WTC11 (cell line): ENCODE data around the gene FGD6. TPM values are rescaled to one million over a fixed set of nuclear protein-coding genes. Genes with fewer than 3 reads are reported as not detected.

Source experiments
- ATAC-seq: fragments of 200-7000 bp; cut with Tn5 transposase; 2 replicates; pipeline ENCODE4 v1.10.0; 2021; ENCODE audit warnings: mild to moderate bottlenecking, moderate library complexity
- CTCF ChIA-PET: fragments of 300-600 bp; sonication (Branson Sonifier 250); formaldehyde crosslinking; loops from one replicate; lab custom pipeline; 2021; ENCODE audit warnings: antibody characterized with exemption; lab: Charles Lee
- POLR2A ChIA-PET: fragments of 350-600 bp; sonication (Branson Sonifier 250); formaldehyde crosslinking; loops from one replicate; lab custom pipeline; 2021; ENCODE audit warnings: antibody characterized with exemption; lab: Charles Lee
- DNase-seq: peaks from one replicate; pipeline ENCODE4 v3.0.0; 2021; ENCODE audit warnings: low spot score
- H3K27ac Mint-ChIP-seq: 2 replicates; pipeline ENCODE4 v1.8.0; 2021; ENCODE audit warnings: mixed read lengths
- H3K27me3 Mint-ChIP-seq: 2 replicates; pipeline ENCODE4 v1.8.0; 2021; ENCODE audit warnings: low read depth, mild to moderate bottlenecking, moderate library complexity, mixed read lengths
- H3K36me3 Mint-ChIP-seq: 2 replicates; pipeline ENCODE4 v1.8.0; 2021; ENCODE audit warnings: mixed read lengths
- H3K4me1 Mint-ChIP-seq: 2 replicates; pipeline ENCODE4 v1.8.0; 2022; ENCODE audit warnings: mixed read lengths
- H3K4me3 Mint-ChIP-seq: 2 replicates; pipeline ENCODE4 v1.8.0; 2021; ENCODE audit warnings: mild to moderate bottlenecking, moderate library complexity, mixed read lengths
- H3K9me3 Mint-ChIP-seq: 2 replicates; pipeline ENCODE4 v1.8.0; 2021; ENCODE audit warnings: mixed read lengths
- ETV6 ChIP-seq: sonication (generic); formaldehyde crosslinking; IDR thresholded peaks from 2 replicates; pipeline ENCODE4 v1.8.1; 2022; ENCODE audit warnings: mild to moderate bottlenecking, missing genetic modification reagents
- FOXK1 ChIP-seq: sonication (generic); formaldehyde crosslinking; IDR thresholded peaks from 2 replicates; pipeline ENCODE4 v1.8.0; 2022; ENCODE audit warnings: mild to moderate bottlenecking, moderate library complexity, missing genetic modification reagents
- FOXP1 ChIP-seq: sonication (generic); formaldehyde crosslinking; IDR thresholded peaks from 2 replicates; pipeline ENCODE4 v1.8.0; 2022; ENCODE audit warnings: missing genetic modification reagents, mild to moderate bottlenecking, moderate library complexity, borderline replicate concordance
- KAT7 ChIP-seq: sonication (generic); formaldehyde crosslinking; IDR thresholded peaks from 2 replicates; pipeline ENCODE4 v1.8.1; 2023; ENCODE audit warnings: missing genetic modification reagents, mild to moderate bottlenecking, borderline replicate concordance
- NR1H2 ChIP-seq: sonication (generic); formaldehyde crosslinking; IDR thresholded peaks from 2 replicates; pipeline ENCODE4 v1.9.0; 2021; ENCODE audit warnings: mild to moderate bottlenecking, moderate library complexity, missing genetic modification reagents
- NR3C1 ChIP-seq: sonication (generic); formaldehyde crosslinking; conservative IDR thresholded peaks from 2 replicates; pipeline ENCODE4 v1.8.1; 2023; ENCODE audit warnings: low read depth, mild to moderate bottlenecking, missing genetic modification reagents
- SMAD3 ChIP-seq: sonication (generic); formaldehyde crosslinking; IDR thresholded peaks from 2 replicates; pipeline ENCODE4 v1.8.0; 2022; ENCODE audit warnings: missing genetic modification reagents, mild to moderate bottlenecking, borderline replicate concordance
- SMAD4 ChIP-seq: sonication (generic); formaldehyde crosslinking; IDR thresholded peaks from 2 replicates; pipeline ENCODE4 v1.8.0; 2022; ENCODE audit warnings: mild to moderate bottlenecking, missing genetic modification reagents
- SOX15 ChIP-seq: fragments of 250-450 bp; sonication (Bioruptor Pico); IDR thresholded peaks from 2 replicates; pipeline ENCODE4 v1.9.0; 2021; ENCODE audit warnings: mild to moderate bottlenecking
- ZBTB21 ChIP-seq: sonication (generic); formaldehyde crosslinking; IDR thresholded peaks from 2 replicates; pipeline ENCODE4 v1.8.1; 2023; ENCODE audit warnings: mild to moderate bottlenecking, missing genetic modification reagents, borderline replicate concordance
- ZNF121 ChIP-seq: sonication (generic); formaldehyde crosslinking; IDR thresholded peaks from 2 replicates; pipeline ENCODE4 v1.8.0; 2023; ENCODE audit warnings: missing genetic modification reagents
- ZNF281 ChIP-seq: sonication (generic); formaldehyde crosslinking; IDR thresholded peaks from 2 replicates; pipeline ENCODE4 v1.8.0; 2023; ENCODE audit warnings: mild to moderate bottlenecking, missing genetic modification reagents
- ZNF425 ChIP-seq: fragments of 250-450 bp; sonication (Bioruptor Pico); conservative IDR thresholded peaks from 2 replicates; pipeline ENCODE4 v1.9.0; 2021; ENCODE audit warnings: mild to moderate bottlenecking
- ZNF512 ChIP-seq: sonication (generic); formaldehyde crosslinking; IDR thresholded peaks from 2 replicates; pipeline ENCODE4 v1.8.1; 2022; ENCODE audit warnings: missing genetic modification reagents, borderline replicate concordance
- ZNF532 ChIP-seq: fragments of 250-450 bp; sonication (Bioruptor Pico); IDR thresholded peaks from 2 replicates; pipeline ENCODE4 v1.9.0; 2021; ENCODE audit warnings: mild to moderate bottlenecking, borderline replicate concordance
- ZNF671 ChIP-seq: fragments of 250-450 bp; sonication (Bioruptor Pico); IDR thresholded peaks from 2 replicates; pipeline ENCODE4 v1.8.0; 2021; ENCODE audit warnings: mild to moderate bottlenecking
- total RNA-seq: library from RNA; stranded (reverse); gene quantifications from 3 replicates; pipeline ENCODE4 v1.2.3, GENCODE V29; 2021

The FGD6 gene
- total RNA-seq, 1 experiment from 2014 or later, result 28.2 TPM

- no peak overlapping the region for H3K4me3 Mint-ChIP-seq
- ChIA-PET POLR2A (no interaction called here), CTCF (no interaction called here)
- H3K9me3 Mint-ChIP-seq, result no peaks in the 10 kb centered on the region
- H3K4me1 Mint-ChIP-seq, result peaks cover 11% of the 10 kb centered on the region
- peaks cover 16% of the 10 kb centered on the region for H3K36me3 Mint-ChIP-seq
- DNase-seq (no peak), ATAC-seq (no peak)
- H3K27ac Mint-ChIP-seq, result peak overlapping the region; percentile 55
- TF ChIP-seq SOX15 (CRISPR knock-in tag) (no peak), ZBTB21 (CRISPR knock-in tag) (no peak), KAT7 (CRISPR knock-in tag) (no peak), SMAD3 (CRISPR knock-in tag) (no peak), ZNF671 (CRISPR knock-in tag) (no peak), ZNF121 (CRISPR knock-in tag) (no peak), SMAD4 (CRISPR knock-in tag) (no peak), ZNF281 (no peak), ZNF512 (CRISPR knock-in tag) (no peak), ETV6 (no peak)
- TF ChIP-seq, all 79 proteins: peak for 0
- H3K27me3 Mint-ChIP-seq, result no peaks in the 10 kb centered on the region
Measured at GRCh38 chr12:95173392-95174251, 43.6 kb downstream of the FGD6 start.

GRCh38 chr12:95169368-95169767 is 47.9 kb downstream of the FGD6 start:
- ChIA-PET CTCF (no interaction called here), POLR2A (no interaction called here)
- Mint-ChIP-seq H3K4me1 (peaks cover 4% of the 10 kb centered on the region), H3K9me3 (no peaks in the 10 kb centered on the region), H3K4me3 (no peak overlapping the region), H3K36me3 (peaks cover 16% of the 10 kb centered on the region), H3K27me3 (no peaks in the 10 kb centered on the region), H3K27ac (peak overlapping the region; percentile 5; the same call in 1 of the 2 replicates)
- TF ChIP-seq NR3C1 (CRISPR knock-in tag), result no peak
- TF ChIP-seq FOXK1 (CRISPR knock-in tag), result no peak
- no peak for TF ChIP-seq ZNF532 (CRISPR knock-in tag)
- TF ChIP-seq ZNF425 (CRISPR knock-in tag), result no peak
- no peak for TF ChIP-seq FOXP1 (CRISPR knock-in tag)
- no peak for TF ChIP-seq NR1H2 (CRISPR knock-in tag)
- ATAC-seq (no peak), DNase-seq (no peak)
